Measurements from ENCODE around the gene AIF1L. TPM values are rescaled to one million over a fixed set of nuclear protein-coding genes. Genes with fewer than 3 reads are reported as not detected.

The AIF1L gene
- total RNA-seq, 1 donor from 2014 or later: 122 TPM

DNA sequence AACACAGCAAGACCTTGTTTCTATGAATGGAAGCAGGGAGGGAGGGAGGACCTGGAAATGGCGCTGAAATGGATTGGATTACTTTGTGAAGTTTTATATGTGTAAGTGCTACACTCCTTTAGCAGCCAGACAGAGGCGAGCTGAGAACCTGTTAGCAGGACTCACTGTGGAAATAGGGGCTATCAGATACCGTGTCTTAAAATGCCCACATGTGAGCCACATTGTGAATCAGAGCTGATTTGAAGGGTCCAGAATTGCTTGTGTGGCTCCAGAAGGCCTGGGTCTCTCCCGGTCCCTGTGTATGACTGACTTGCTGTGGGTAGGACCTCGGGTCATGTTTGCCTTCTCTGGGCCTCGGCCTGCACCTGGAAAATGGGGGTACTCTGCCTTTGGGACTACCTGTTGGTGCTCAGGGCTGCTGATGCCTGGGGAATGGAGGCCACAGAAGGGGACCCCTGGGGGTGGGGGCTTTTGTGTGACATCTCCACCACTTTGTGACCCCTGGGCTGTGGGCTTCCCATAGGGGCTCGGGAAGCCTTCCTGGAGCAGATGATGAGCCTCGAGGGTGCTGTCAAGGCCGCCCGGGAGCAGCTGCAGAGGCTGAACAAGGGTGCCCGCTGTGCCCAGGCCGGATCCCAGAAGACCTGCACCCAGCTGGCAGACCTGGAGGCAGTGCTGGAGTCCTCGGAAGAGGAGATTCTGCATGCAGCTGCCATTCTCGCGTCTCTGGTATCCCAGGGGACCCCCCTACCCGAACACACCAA lies 24.0 kb upstream of the AIF1L start:
- H3K4me1 Mint-ChIP-seq: peaks cover 4% of the 10 kb centered on the region
- H3K9me3 Mint-ChIP-seq: no peaks in the 10 kb centered on the region
- no peaks in the 10 kb centered on the region for H3K27me3 Mint-ChIP-seq (ENCODE audit: low read depth)
- no peak for DNase-seq (ENCODE audit: low read depth, low spot score)
- TF ChIP-seq, protein P1, sequence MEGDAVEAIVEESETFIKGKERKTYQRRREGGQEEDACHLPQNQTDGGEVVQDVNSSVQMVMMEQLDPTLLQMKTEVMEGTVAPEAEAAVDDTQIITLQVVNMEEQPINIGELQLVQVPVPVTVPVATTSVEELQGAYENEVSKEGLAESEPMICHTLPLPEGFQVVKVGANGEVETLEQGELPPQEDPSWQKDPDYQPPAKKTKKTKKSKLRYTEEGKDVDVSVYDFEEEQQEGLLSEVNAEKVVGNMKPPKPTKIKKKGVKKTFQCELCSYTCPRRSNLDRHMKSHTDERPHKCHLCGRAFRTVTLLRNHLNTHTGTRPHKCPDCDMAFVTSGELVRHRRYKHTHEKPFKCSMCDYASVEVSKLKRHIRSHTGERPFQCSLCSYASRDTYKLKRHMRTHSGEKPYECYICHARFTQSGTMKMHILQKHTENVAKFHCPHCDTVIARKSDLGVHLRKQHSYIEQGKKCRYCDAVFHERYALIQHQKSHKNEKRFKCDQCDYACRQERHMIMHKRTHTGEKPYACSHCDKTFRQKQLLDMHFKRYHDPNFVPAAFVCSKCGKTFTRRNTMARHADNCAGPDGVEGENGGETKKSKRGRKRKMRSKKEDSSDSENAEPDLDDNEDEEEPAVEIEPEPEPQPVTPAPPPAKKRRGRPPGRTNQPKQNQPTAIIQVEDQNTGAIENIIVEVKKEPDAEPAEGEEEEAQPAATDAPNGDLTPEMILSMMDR (conservative IDR thresholded peaks at IDR 0.05): no peak
- H3K27ac Mint-ChIP-seq (ENCODE audit: unreplicated experiment): no peak overlapping the region
- H3K4me3 Mint-ChIP-seq: no peak overlapping the region
- H3K36me3 Mint-ChIP-seq (ENCODE audit: low read depth): no peaks in the 10 kb centered on the region

- Mint-ChIP-seq H3K27ac (ENCODE audit: unreplicated experiment) (no peak overlapping the region), H3K9me3 (no peaks in the 10 kb centered on the region), H3K36me3 (ENCODE audit: low read depth) (no peaks in the 10 kb centered on the region), H3K4me1 (peaks cover 4% of the 10 kb centered on the region), H3K4me3 (no peak overlapping the region), H3K27me3 (ENCODE audit: low read depth) (no peaks in the 10 kb centered on the region)
- no peak for DNase-seq (ENCODE audit: low read depth, low spot score)
- TF ChIP-seq, protein P1 (conservative IDR thresholded peaks at IDR 0.05): no peak
These were observed 23.5 kb upstream of the AIF1L start for GRCh38 chr9:131072871-131073237.

DNA sequence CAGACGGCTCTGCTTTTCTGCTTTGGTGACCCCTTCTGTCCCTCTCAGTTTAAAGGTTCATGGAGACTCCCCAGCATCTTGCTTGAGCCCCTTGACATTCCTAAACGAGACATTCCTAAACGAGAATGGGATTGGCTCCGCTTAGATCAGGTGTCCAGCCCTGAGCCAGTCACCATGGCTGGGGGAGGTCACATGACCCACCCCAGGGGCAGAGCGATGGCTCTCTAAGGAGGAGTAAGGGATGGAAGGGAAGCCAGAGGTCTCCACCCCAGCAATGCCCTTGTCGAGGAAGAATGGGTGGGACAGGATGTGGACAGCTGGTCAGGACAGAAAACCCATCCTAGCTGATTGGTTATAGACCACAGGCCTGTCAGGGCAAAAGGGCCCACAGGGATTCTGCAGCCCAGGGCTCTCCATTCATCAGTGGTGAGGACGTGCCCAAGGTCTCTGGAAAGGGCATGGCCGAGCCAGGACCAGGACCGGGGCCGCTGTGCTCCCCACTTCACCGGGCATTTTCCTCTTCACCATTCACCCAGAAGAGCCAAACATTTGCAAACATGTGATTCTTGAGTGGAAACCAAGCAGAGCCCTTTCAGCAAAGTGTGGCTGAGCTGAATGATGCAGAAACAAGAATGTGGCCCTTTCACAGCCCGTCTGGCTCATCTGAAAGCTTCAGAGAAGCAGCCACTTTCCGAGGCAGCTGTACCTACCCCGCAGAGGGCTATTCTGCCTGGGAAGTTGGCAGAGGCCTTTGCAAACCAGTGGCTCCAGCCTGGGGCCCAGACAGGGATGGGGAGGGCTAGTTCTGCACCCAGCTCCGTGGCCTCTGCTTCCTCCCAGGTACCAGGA lies 19.8 kb upstream of the AIF1L start:
- no peaks in the 10 kb centered on the region for H3K27me3 Mint-ChIP-seq (ENCODE audit: low read depth)
- no peaks in the 10 kb centered on the region for H3K4me1 Mint-ChIP-seq
- TF ChIP-seq, protein P1 (conservative IDR thresholded peaks at IDR 0.05): no peak
- DNase-seq (ENCODE audit: low read depth, low spot score): no peak
- no peaks in the 10 kb centered on the region for H3K9me3 Mint-ChIP-seq
- no peaks in the 10 kb centered on the region for H3K36me3 Mint-ChIP-seq (ENCODE audit: low read depth)
- H3K4me3 Mint-ChIP-seq: no peak overlapping the region
- no peak overlapping the region for H3K27ac Mint-ChIP-seq (ENCODE audit: unreplicated experiment)

- Mint-ChIP-seq H3K4me1 (no peaks in the 10 kb centered on the region), H3K4me3 (no peak overlapping the region), H3K9me3 (no peaks in the 10 kb centered on the region), H3K36me3 (ENCODE audit: low read depth) (no peaks in the 10 kb centered on the region), H3K27me3 (ENCODE audit: low read depth) (no peaks in the 10 kb centered on the region), H3K27ac (ENCODE audit: unreplicated experiment) (no peak overlapping the region)
- TF ChIP-seq, protein P1 (conservative IDR thresholded peaks at IDR 0.05): no peak
- DNase-seq (ENCODE audit: low read depth, low spot score): no peak
These were observed 17.6 kb upstream of the AIF1L start for GRCh38 chr9:131078427-131079366.

DNA sequence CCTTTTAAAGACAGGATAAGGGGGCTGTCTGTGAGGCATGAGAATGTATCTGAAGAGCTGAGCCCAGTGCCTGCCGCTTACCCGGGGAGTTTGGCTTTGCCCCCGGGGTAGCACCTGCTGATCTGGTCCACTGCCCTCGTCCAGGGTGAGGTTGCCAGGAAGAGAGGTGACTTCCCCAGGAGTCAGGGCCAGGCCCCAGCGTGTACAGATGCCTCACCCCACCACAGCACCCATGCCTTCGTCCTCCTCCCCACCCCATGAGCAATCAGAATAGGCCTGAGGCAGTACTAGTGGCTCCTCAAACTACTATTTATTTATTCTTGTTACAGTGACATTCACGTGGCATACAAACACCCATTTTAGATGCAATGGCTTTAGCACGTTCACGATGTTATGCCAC lies 15.7 kb upstream of the AIF1L start:
- no peak for DNase-seq (ENCODE audit: low read depth, low spot score)
- Mint-ChIP-seq H3K27me3 (ENCODE audit: low read depth) (no peaks in the 10 kb centered on the region), H3K4me1 (no peaks in the 10 kb centered on the region), H3K9me3 (no peaks in the 10 kb centered on the region), H3K4me3 (no peak overlapping the region), H3K36me3 (ENCODE audit: low read depth) (no peaks in the 10 kb centered on the region), H3K27ac (ENCODE audit: unreplicated experiment) (peak overlapping the region; percentile 37)
- TF ChIP-seq, protein P1 (conservative IDR thresholded peaks at IDR 0.05): no peak
